Chondrocyte (in vitro differentiated cells): Measurements from ENCODE around the gene KCNK7. TPM values are rescaled to one million over a fixed set of nuclear protein-coding genes. Genes with fewer than 3 reads are reported as not detected.

Experiments used
- DNase-seq: peaks from one replicate; pipeline ENCODE4 v3.0.0; 2021; ENCODE audit warnings: mixed read lengths, low spot score
- H3K27ac Mint-ChIP-seq: one replicate; pipeline ENCODE4 v1.8.0; 2021; ENCODE audit warnings: mild to moderate bottlenecking, moderate library complexity, mixed read lengths; ENCODE audit not compliant: unreplicated experiment
- H3K27me3 Mint-ChIP-seq: 2 replicates; pipeline ENCODE4 v1.8.0; 2021; ENCODE audit warnings: low read depth, mixed read lengths
- H3K36me3 Mint-ChIP-seq: 2 replicates; pipeline ENCODE4 v1.8.0; 2021; ENCODE audit warnings: low read depth, mixed read lengths
- H3K4me1 Mint-ChIP-seq: 2 replicates; pipeline ENCODE4 v1.8.0; 2021; ENCODE audit warnings: low read depth, mild to moderate bottlenecking, mixed read lengths
- H3K4me3 Mint-ChIP-seq: one replicate; pipeline ENCODE4 v1.8.0; 2021; ENCODE audit warnings: mild to moderate bottlenecking, moderate library complexity, mixed read lengths; ENCODE audit not compliant: unreplicated experiment
- H3K9me3 Mint-ChIP-seq: 2 replicates; pipeline ENCODE4 v1.8.0; 2021; ENCODE audit warnings: low read depth, mixed read lengths
- CTCF ChIP-seq: fragments of 200-600 bp; sonication (generic); IDR thresholded peaks from 2 replicates; pipeline ENCODE4 v1.5.0; 2021; ENCODE audit warnings: antibody characterized with exemption, mild to moderate bottlenecking, moderate library complexity
- total RNA-seq: library from RNA; stranded (reverse); gene quantifications from 3 replicates; pipeline ENCODE4 v1.2.1, GENCODE V29; 2021

The KCNK7 gene
- total RNA-seq, 1 donor from 2014 or later: 0.22 TPM

GRCh38 chr11:65558002-65558929 lies 37.3 kb downstream of the KCNK7 start, which contains the start of gene LTBP3:
Gene LTBP3 (minus strand): TSS chr11:65558359. CDS start chr11:65557959, 400 bp downstream.
- Mint-ChIP-seq H3K27me3 (no peaks in the 10 kb centered on the region), H3K9me3 (no peaks in the 10 kb centered on the region), H3K4me1 (peaks cover 68% of the 10 kb centered on the region), H3K4me3 (peak within 1 kb of the TSS; percentile 81), H3K27ac (peak within 1 kb of the TSS; percentile 93), H3K36me3 (no peaks in the 10 kb centered on the region)
- TF ChIP-seq CTCF: peak; percentile 36
- DNase-seq: peak; percentile 93

DNA sequence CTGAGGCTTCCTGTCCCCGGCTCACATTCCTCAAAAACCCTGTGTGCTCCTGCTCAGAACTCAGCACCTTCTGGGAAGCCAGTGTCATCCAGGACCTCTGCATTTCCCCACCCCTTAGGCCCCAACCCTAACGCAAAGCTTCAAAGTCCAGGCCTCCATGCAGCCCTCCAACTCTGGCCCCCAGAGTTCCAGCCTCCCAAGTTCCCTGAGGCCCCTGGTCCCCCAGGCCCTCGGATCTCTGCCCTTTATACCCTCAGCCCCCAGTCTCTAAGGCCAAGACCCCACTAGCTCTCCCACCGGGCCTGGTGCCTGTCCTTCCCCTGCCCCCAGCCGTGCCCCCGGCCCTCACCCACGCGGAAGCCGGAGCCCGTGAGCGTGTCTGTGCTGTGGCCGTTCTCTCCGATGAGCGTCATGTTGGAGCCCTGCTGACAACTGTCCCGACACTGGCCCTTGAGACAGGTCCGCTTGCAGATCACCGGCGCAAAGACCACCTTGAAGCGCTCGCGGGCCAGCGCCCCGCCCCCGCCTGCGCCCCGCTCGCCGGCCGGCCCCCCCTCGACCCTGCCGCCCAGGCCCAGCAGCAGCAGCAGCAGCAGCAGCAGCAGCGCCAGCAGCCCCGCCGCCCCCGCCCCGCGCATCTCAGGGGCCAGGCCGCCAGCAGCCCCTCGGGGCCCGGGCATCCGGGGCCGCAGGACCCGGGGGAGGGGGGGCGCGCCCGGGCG lies 38.2 kb downstream of the KCNK7 start:
- DNase-seq: no peak
- Mint-ChIP-seq H3K27ac (peak overlapping the region; percentile 85), H3K9me3 (no peaks in the 10 kb centered on the region), H3K4me1 (peaks cover 68% of the 10 kb centered on the region), H3K36me3 (peaks cover 2% of the 10 kb centered on the region), H3K4me3 (peak overlapping the region; percentile 81), H3K27me3 (no peaks in the 10 kb centered on the region)
- TF ChIP-seq CTCF: no peak

DNA sequence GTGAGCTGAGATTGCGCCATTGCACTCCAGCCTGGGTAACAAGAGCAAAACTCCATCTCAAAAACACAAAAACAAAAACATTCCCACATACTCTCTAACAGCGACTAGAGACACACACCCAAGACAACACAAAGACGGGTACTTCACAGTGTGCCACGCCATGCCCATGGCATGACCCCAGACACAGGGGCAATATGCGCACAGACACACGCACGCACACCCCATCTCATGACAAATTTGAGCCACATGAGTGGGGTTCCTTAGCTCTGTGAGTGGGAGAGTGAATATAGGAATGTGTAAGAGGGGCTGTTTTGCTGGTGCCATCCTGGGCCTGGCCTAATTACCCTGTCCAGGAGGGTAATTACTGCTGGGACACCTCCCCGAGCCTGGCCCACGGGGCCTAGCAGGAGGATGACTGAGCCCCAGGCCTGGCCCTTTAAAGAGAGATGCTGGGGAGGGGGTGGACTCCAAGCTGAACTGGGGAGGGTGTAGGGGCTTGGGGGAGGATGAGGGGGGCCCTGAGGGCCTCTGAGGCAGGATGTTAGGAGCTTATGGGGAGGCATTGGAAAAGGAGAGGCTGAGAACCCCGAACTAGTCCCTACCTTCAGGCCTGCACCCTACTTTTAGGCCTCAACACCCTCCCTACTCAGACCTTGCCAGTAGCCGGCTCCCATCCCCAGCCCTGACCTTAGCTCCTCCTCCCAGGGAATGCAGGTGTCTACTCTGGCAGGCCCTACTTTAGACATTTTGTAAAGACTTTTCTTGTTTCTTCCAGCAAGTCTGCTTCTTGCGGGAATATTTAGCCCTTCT lies 38.9 kb downstream of the KCNK7 start:
- no peak for TF ChIP-seq CTCF
- H3K27me3 Mint-ChIP-seq: no peaks in the 10 kb centered on the region
- H3K27ac Mint-ChIP-seq: peak overlapping the region; percentile 85
- H3K9me3 Mint-ChIP-seq: no peaks in the 10 kb centered on the region
- H3K4me3 Mint-ChIP-seq: peak overlapping the region; percentile 81
- H3K4me1 Mint-ChIP-seq: peaks cover 68% of the 10 kb centered on the region
- peaks cover 10% of the 10 kb centered on the region for H3K36me3 Mint-ChIP-seq
- DNase-seq: no peak

DNA sequence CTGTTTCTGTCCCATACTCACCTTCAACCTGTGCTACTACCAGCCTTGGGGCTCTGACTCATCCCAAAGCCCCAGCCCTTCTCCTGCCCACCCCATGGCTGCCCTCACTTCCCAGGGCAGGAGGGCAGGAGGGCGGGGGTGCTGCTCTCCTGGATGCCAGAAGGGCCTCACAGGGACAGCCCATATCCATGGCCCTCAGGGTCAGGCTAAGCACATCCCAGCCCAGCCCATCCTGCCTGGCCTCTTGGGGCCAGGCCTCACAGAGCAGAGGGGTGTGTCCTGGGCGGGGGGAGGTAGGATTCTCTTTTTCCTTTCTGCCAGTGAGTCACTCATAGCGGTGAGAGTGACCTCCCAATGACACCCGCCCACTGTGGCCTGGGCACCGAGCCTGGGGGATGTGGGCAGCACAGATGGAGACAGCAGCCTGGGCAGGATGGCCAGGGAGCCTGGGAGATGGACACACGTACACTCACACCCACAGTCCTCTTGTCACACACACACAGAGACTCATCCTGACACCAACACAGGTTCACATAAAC lies 39.8 kb downstream of the KCNK7 start:
- peak overlapping the region; percentile 81 for H3K4me3 Mint-ChIP-seq
- H3K27me3 Mint-ChIP-seq: no peaks in the 10 kb centered on the region
- peak; percentile 91 for DNase-seq
- H3K36me3 Mint-ChIP-seq: peaks cover 18% of the 10 kb centered on the region
- no peak for TF ChIP-seq CTCF
- H3K9me3 Mint-ChIP-seq: no peaks in the 10 kb centered on the region
- H3K4me1 Mint-ChIP-seq: peaks cover 64% of the 10 kb centered on the region
- peak overlapping the region; percentile 85 for H3K27ac Mint-ChIP-seq
